HepG2 (cell line): ENCODE results near the gene CCDC7. TPM values are rescaled to one million over a fixed set of nuclear protein-coding genes. Genes with fewer than 3 reads are reported as not detected.

ENCODE experiments used
- ATAC-seq: fragments of 200-7000 bp; cut with Tn5 transposase; 3 replicates; pipeline ENCODE4 v1.9.1; 2020; ENCODE audit warnings: mild to moderate bottlenecking, moderate library complexity
- BruUV-seq: library from RNA; stranded (reverse); fragments of 400-500 nt; replicated peaks from 2 replicates; lab custom pipeline; 2021; lab: Mats Ljungman, UMichigan
- CTCF ChIA-PET: fragments of 300-600 bp; formaldehyde crosslinking; extraction: SDS; loops from one replicate; lab custom pipeline; 2021; ENCODE audit warnings: low total read pairs, inconsistent platforms, low intra/inter-chr PET ratio; lab: Yijun Ruan, JAX
- POLR2A ChIA-PET: fragments of 350-600 bp; sonication (Branson Sonifier 250); formaldehyde crosslinking; loops from one replicate; lab custom pipeline; 2020; ENCODE audit warnings: antibody characterized with exemption, inconsistent platforms; lab: Yijun Ruan, JAX
- DNase-seq: peaks from one replicate; pipeline ENCODE4 v3.0.0-alpha.2; 2015; ENCODE audit warnings: low spot score
- FAIRE-seq: peaks from 3 replicates; lab custom pipeline; 2011; peaks lifted over from hg19 to GRCh38; lab: Jason Lieb, UNC
- H2AFZ ChIP-seq: one replicate; pipeline ENCODE4 v1.6.1; 2011; ENCODE audit warnings: low read length, inconsistent platforms
- H3K27ac ChIP-seq: fragments of 300-600 bp; 3 replicates; pipeline ENCODE4 v1.8.0; 2011; ENCODE audit warnings: mixed run types, mild to moderate bottlenecking, mixed read lengths, low read length, inconsistent platforms; ENCODE audit not compliant: insufficient read depth; ENCODE audit errors: extremely low read length
- H3K27me3 ChIP-seq, 2 experiments: fragments of 200-600 bp in 1 of 2; 2 replicates in 1 of 2; 3 replicates in 1 of 2; pipeline versions ENCODE4 v1.6.0 to v1.8.0; 2011; ENCODE audit warnings: low read length in 2 of 2, mild to moderate bottlenecking in 2 of 2, moderate library complexity in 2 of 2, inconsistent platforms in 1 of 2; ENCODE audit not compliant: insufficient read depth in 2 of 2, control insufficient read depth in 1 of 2
- H3K36me3 ChIP-seq, 2 experiments: fragments of 200-600 bp in 1 of 2; replicated peaks in 1 of 2; 2 replicates in 1 of 2; 3 replicates in 1 of 2; pipeline versions ENCODE4 v1.5.1 to v1.8.0; 2011; ENCODE audit warnings: low read length in 2 of 2, inconsistent platforms in 1 of 2; ENCODE audit not compliant: insufficient read depth in 2 of 2, control insufficient read depth in 1 of 2
- H3K4me1 ChIP-seq: 2 replicates; pipeline ENCODE4 v1.5.1; 2012; ENCODE audit warnings: low read length, inconsistent platforms; ENCODE audit not compliant: insufficient read depth
- H3K4me2 ChIP-seq: 2 replicates; pipeline ENCODE4 v1.6.0; 2011; ENCODE audit warnings: low read depth, low read length, inconsistent platforms
- H3K4me3 ChIP-seq, 3 experiments: fragments of 200-600 bp in 1 of 3; sonication (generic), shearing (Covaris generic) in 1 of 3; replicated peaks in 1 of 3; 2 replicates each; pipeline ENCODE4 v1.5.1; 2011 to 2016; ENCODE audit warnings: low read length in 3 of 3, inconsistent platforms in 2 of 3, low read depth in 2 of 3, mild to moderate bottlenecking in 2 of 3, control low read depth in 1 of 3, mixed read lengths in 1 of 3; ENCODE audit not compliant: insufficient read depth in 1 of 3
- H3K79me2 ChIP-seq: one replicate; pipeline ENCODE4 v1.6.1; 2011; ENCODE audit warnings: low read length, inconsistent platforms; ENCODE audit not compliant: insufficient read depth
- H3K9ac ChIP-seq: 2 replicates; pipeline ENCODE4 v1.6.0; 2011; ENCODE audit warnings: mild to moderate bottlenecking, low read depth, low read length, inconsistent platforms; ENCODE audit not compliant: insufficient read depth
- H3K9me3 ChIP-seq: 2 replicates; pipeline ENCODE4 v1.5.1; 2012; ENCODE audit warnings: mild to moderate bottlenecking, low read length
- H4K20me1 ChIP-seq: 2 replicates; pipeline ENCODE4 v1.6.0; 2011; ENCODE audit warnings: inconsistent platforms, mild to moderate bottlenecking, low read length, moderate library complexity; ENCODE audit not compliant: insufficient read depth
- BCL6 ChIP-seq: IDR thresholded peaks from 2 replicates; pipeline ENCODE4 v1.6.1; 2016; ENCODE audit warnings: missing genetic modification reagents, missing compliant biosample characterization
- HIVEP1 ChIP-seq: sonication (generic); formaldehyde crosslinking; IDR thresholded peaks from 2 replicates; pipeline ENCODE4 v1.4.0; 2020; ENCODE audit warnings: mild to moderate bottlenecking, missing genetic modification reagents
- KDM2A ChIP-seq: sonication (generic); formaldehyde crosslinking; IDR thresholded peaks from 2 replicates; pipeline ENCODE4 v1.4.0; 2020; ENCODE audit warnings: low read depth, missing genetic modification reagents, borderline replicate concordance
- MAFK ChIP-seq, 2 experiments: IDR thresholded peaks in 1 of 2; conservative IDR thresholded peaks in 1 of 2; 2 replicates each; pipeline ENCODE4 v1.6.1; 2011; ENCODE audit warnings: improper control_type of control experiment in 2 of 2, low read length in 2 of 2
- POLR2AphosphoS2 ChIP-seq: IDR thresholded peaks from 2 replicates; pipeline ENCODE4 v1.6.1; 2011; ENCODE audit warnings: low read depth, low read length, improper control_type of control experiment
- PRDM4 ChIP-seq: sonication (generic); formaldehyde crosslinking; IDR thresholded peaks from 2 replicates; pipeline ENCODE4 v1.9.0; 2021; ENCODE audit warnings: missing genetic modification reagents, borderline replicate concordance
- YY1 ChIP-seq: IDR thresholded peaks from 2 replicates; pipeline ENCODE4 v1.6.1; 2011; ENCODE audit warnings: low read length, low read depth, moderate library complexity, mild to moderate bottlenecking; ENCODE audit not compliant: insufficient read depth, insufficient replicate concordance
- ZNF580 ChIP-seq: IDR thresholded peaks from 2 replicates; pipeline ENCODE4 v1.6.1; 2016; ENCODE audit warnings: low read depth, borderline replicate concordance
- in situ Hi-C: cut with HindIII; loops from 2 replicates; pipeline ENCODE4 v1.10.0; 2017; ENCODE audit warnings: low pct_unique_long_range_greater_than_20kb; ENCODE audit not compliant: extremely low pct_ligation_motif_present
- intact Hi-C: fragments of 100-400 bp; cut with micrococcal nuclease; formaldehyde crosslinking; loops from one replicate; pipeline ENCODE4 v1.10.0; 2022; ENCODE audit not compliant: unreplicated experiment
- polyA plus RNA-seq, 8 experiments: library from polyadenylated mRNA; depleted of rRNA in 3 of 8; stranded (reverse) in 7 of 8; unstranded in 1 of 8; fragments of >200 nt; fragmentation: Illumina TruSeq in 4 of 8; extraction: Trizol in 4 of 8; gene quantifications; 2 replicates each; pipeline versions ENCODE4 v1.2.1 to v1.2.3, GENCODE V29; 2011 to 2016; ENCODE audit warnings: low read depth in 4 of 8, missing spikeins in 1 of 8, mixed read lengths in 1 of 8; ENCODE audit not compliant: insufficient read depth in 1 of 8
- total RNA-seq, 5 experiments: library from RNA; depleted of rRNA; stranded (reverse); fragments of >200 nt; fragmentation: Illumina TruSeq; extraction: Trizol; gene quantifications; 2 replicates each; pipeline ENCODE4 v1.2.3, GENCODE V29; 2016; ENCODE audit warnings: low read depth in 1 of 5

Gene CCDC7
- total and polyA plus RNA-seq, 2 of the 13 experiments (the other 11 are each of a cell fraction or from before 2014, with no cell fraction given), result 0.40 to 1.8 TPM

GRCh38 chr10:32618482-32618881, 172.5 kb downstream of the CCDC7 start:
- TF ChIP-seq HIVEP1 (CRISPR knock-in tag) (no peak), BCL6 (CRISPR knock-in tag) (no peak), YY1 (no peak), PRDM4 (CRISPR knock-in tag) (no peak), ZNF580 (no peak), KDM2A (CRISPR knock-in tag) (no peak), POLR2AphosphoS2 (no peak), MAFK (conservative IDR thresholded peaks at IDR 0.05 in 1 of 2, IDR thresholded peaks at IDR 0.05 in 1 of 2; ENCODE audit: low read length in 2 of 2) (no peak)
- H3K4me2 ChIP-seq, result no peak overlapping the region
- H3K27me3 ChIP-seq, result no peaks in the 10 kb centered on the region
- ChIA-PET CTCF (no interaction called here), POLR2A (no interaction called here)
- no peak for ATAC-seq
- H3K27ac ChIP-seq, result no peak overlapping the region
- FAIRE-seq, result no peak
- BruUV-seq, result no TSS peak
- H3K79me2 ChIP-seq, result no peaks in the 10 kb centered on the region
- DNase-seq, result no peak
- H3K4me3 ChIP-seq, result no peak overlapping the region
- no peak overlapping the region for H2AFZ ChIP-seq
- no peak overlapping the region for H3K9ac ChIP-seq
- no peaks in the 10 kb centered on the region for H3K4me1 ChIP-seq
- no peaks in the 10 kb centered on the region for H3K9me3 ChIP-seq
- H4K20me1 ChIP-seq, result no peaks in the 10 kb centered on the region
- in situ Hi-C loops, result no loop called here
- H3K36me3 ChIP-seq, result no peaks in the 10 kb centered on the region
- intact Hi-C loops, result no loop called here
